Cardiac fibroblast (primary cell): ENCODE data around the gene HAAO.

Source experiments
- DNase-seq, 2 donors: peaks; one replicate each; pipeline versions ENCODE4 v3.0.0 to v3.0.0-alpha.2; 2010; ENCODE audit warnings: low read depth in 2 of 2
- H3K4me3 ChIP-seq, 2 donors: replicated peaks in 1 of 2; 1 replicate in 1 of 2; 2 replicates in 1 of 2; pipeline ENCODE4 v1.5.1; 2011; ENCODE audit warnings: low read depth in 2 of 2, low read length in 2 of 2, mild to moderate bottlenecking in 2 of 2, moderate library complexity in 1 of 2
- CTCF ChIP-seq: IDR thresholded peaks from one replicate; pipeline ENCODE4 v1.5.1; 2011; ENCODE audit warnings: low read depth, mild to moderate bottlenecking, low read length, inconsistent platforms

Gene HAAO

GRCh38 chr2:42769583-42770287, 22.6 kb downstream of the HAAO start:
- no peak for DNase-seq
- no peak for TF ChIP-seq CTCF
- H3K4me3 ChIP-seq: no peak overlapping the region

- H3K4me3 ChIP-seq: no peak overlapping the region
- no peak for TF ChIP-seq CTCF
- DNase-seq: no peak
These were observed 23.6 kb downstream of the HAAO start for GRCh38 chr2:42768706-42769256.

- H3K4me3 ChIP-seq: no peak overlapping the region
- TF ChIP-seq CTCF: no peak
- DNase-seq: no peak
These were observed 24.3 kb downstream of the HAAO start for GRCh38 chr2:42767899-42768705.

- no peak for DNase-seq
- H3K4me3 ChIP-seq: no peak overlapping the region
- TF ChIP-seq CTCF: no peak
These were observed 25.1 kb downstream of the HAAO start for GRCh38 chr2:42767080-42767898.

GRCh38 chr2:42765686-42766085, 26.7 kb downstream of the HAAO start:
- no peak for DNase-seq
- no peak for TF ChIP-seq CTCF
- H3K4me3 ChIP-seq: no peak overlapping the region

- no peak overlapping the region for H3K4me3 ChIP-seq
- TF ChIP-seq CTCF: no peak
- no peak for DNase-seq
These were observed 27.5 kb downstream of the HAAO start for GRCh38 chr2:42764901-42765300.
